Lung (tissue), 12 donors: ENCODE results near the gene GABBR1. TPM values are rescaled to one million over a fixed set of nuclear protein-coding genes. Genes with fewer than 3 reads are reported as not detected.

Source experiments
- ATAC-seq: fragments of 200-7000 bp; cut with Tn5 transposase; one replicate; pipeline ENCODE4 v1.9.1; 2020; ENCODE audit warnings: moderate number of reproducible peaks; ENCODE audit not compliant: insufficient read depth, low FRiP score
- DNase-seq, 3 donors: peaks; one replicate each; pipeline ENCODE4 v3.0.0-alpha.2; 2013 to 2017
- H3K27ac ChIP-seq, 2 donors: one replicate each; pipeline ENCODE4 v1.5.1; 2013; ENCODE audit warnings: mild to moderate bottlenecking in 2 of 2, moderate library complexity in 2 of 2, control low read depth in 1 of 2, inconsistent platforms in 1 of 2, low read depth in 1 of 2, low read length in 1 of 2
- H3K27me3 ChIP-seq, 3 donors: one replicate each; pipeline ENCODE4 v1.5.1; 2013; ENCODE audit warnings: low read length in 2 of 3; ENCODE audit not compliant: control insufficient read depth in 3 of 3, insufficient read depth in 3 of 3
- H3K36me3 ChIP-seq, 4 donors: one replicate each; pipeline ENCODE4 v1.5.1; 2013; ENCODE audit warnings: low read length in 4 of 4, mild to moderate bottlenecking in 1 of 4, moderate library complexity in 1 of 4; ENCODE audit not compliant: control insufficient read depth in 4 of 4, insufficient read depth in 4 of 4
- H3K4me1 ChIP-seq, 5 donors: one replicate each; pipeline ENCODE4 v1.5.1; 2013; ENCODE audit warnings: low read length in 5 of 5, mild to moderate bottlenecking in 2 of 5, moderate library complexity in 1 of 5; ENCODE audit not compliant: control insufficient read depth in 5 of 5, insufficient read depth in 5 of 5
- H3K4me3 ChIP-seq: one replicate; pipeline ENCODE4 v1.5.1; 2013; ENCODE audit warnings: mild to moderate bottlenecking, control low read depth, moderate library complexity
- H3K9ac ChIP-seq, 2 donors: one replicate each; pipeline ENCODE4 v1.5.1; 2013; ENCODE audit warnings: low read length in 2 of 2, control low read depth in 1 of 2; ENCODE audit not compliant: insufficient read depth in 1 of 2
- H3K9me3 ChIP-seq, 4 donors: one replicate each; pipeline ENCODE4 v1.5.1; 2013; ENCODE audit warnings: low read length in 3 of 4, mild to moderate bottlenecking in 1 of 4, moderate library complexity in 1 of 4; ENCODE audit not compliant: control insufficient read depth in 4 of 4, insufficient read depth in 3 of 4
- WGBS, 2 donors: extraction: QIAGEN DNeasy Blood & Tissue Kit; methylation state at CpG; one replicate each; pipeline ENCODE4 v1.1.7; 2013; 5-methylcytosine and 5-hydroxymethylcytosine counted together
- polyA plus RNA-seq, 2 donors: library from polyadenylated mRNA; stranded (reverse); fragments of 200-250 nt; gene quantifications; one replicate each; pipeline ENCODE4 v1.2.1, GENCODE V29; 2013
- total RNA-seq, 2 donors: library from RNA; depleted of rRNA in 1 of 2; stranded (reverse); fragments of >200 nt in 1 of 2; gene quantifications; one replicate each; pipeline ENCODE4 v1.2.1, GENCODE V29; 2014 to 2021
- TF ChIP-seq, protein P1 (sequence below): IDR thresholded peaks from 2 replicates; pipeline ENCODE4 v1.5.1; 2012; ENCODE audit warnings: mild to moderate bottlenecking; ENCODE audit errors: control extremely low read depth, extremely low read depth
- donor health status: control.
- donor health status: control.
- donor health status: Bipolar disorder and iron deficiency.
- donor health status: healthy.
- donor health status: DM: yes; HTN: yes; CAD: no.

The GABBR1 gene
- total and polyA plus RNA-seq, 4 donors, result 12.9 to 35.7 (median 25.0) TPM

DNA sequence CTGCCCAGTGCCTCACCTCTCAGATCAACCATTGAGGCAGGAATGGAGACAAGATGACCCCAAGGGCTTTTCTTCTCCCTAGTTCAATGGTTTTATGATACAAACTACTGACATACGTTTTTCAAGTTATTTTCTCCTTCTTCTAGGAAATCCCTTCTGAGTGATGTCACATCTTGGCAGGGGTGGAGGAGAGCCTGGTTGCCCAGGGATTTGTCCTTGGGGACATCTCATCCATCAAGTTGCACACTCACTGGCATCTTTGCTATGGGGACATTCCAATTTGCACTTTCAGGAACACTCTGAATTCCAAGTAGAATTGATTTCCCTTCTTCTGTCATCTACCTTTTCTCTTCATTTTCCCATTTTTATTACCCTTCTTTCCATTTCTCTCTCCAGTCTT, 38.0 kb upstream of the GABBR1 start:
- Histone ChIP-seq H3K27ac (no peak overlapping the region), H3K4me3 (no peak overlapping the region), H3K36me3 (no peaks in the 10 kb centered on the region), H3K9me3 (no peaks in the 10 kb centered on the region), H3K27me3 (peaks cover 0 to 3% (median 0%) of the 10 kb centered on the region in 3 donors), H3K9ac (no peak overlapping the region), H3K4me1 (peaks cover 0 to 2% (median 0%) of the 10 kb centered on the region in 5 donors)
- TF ChIP-seq, protein P1, sequence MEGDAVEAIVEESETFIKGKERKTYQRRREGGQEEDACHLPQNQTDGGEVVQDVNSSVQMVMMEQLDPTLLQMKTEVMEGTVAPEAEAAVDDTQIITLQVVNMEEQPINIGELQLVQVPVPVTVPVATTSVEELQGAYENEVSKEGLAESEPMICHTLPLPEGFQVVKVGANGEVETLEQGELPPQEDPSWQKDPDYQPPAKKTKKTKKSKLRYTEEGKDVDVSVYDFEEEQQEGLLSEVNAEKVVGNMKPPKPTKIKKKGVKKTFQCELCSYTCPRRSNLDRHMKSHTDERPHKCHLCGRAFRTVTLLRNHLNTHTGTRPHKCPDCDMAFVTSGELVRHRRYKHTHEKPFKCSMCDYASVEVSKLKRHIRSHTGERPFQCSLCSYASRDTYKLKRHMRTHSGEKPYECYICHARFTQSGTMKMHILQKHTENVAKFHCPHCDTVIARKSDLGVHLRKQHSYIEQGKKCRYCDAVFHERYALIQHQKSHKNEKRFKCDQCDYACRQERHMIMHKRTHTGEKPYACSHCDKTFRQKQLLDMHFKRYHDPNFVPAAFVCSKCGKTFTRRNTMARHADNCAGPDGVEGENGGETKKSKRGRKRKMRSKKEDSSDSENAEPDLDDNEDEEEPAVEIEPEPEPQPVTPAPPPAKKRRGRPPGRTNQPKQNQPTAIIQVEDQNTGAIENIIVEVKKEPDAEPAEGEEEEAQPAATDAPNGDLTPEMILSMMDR, result no peak
- 45 to 46% methylated on average over 1 of the region's 1 CpG for WGBS, 2 donors
- ATAC-seq, result no peak
- DNase-seq, result no peak

DNA sequence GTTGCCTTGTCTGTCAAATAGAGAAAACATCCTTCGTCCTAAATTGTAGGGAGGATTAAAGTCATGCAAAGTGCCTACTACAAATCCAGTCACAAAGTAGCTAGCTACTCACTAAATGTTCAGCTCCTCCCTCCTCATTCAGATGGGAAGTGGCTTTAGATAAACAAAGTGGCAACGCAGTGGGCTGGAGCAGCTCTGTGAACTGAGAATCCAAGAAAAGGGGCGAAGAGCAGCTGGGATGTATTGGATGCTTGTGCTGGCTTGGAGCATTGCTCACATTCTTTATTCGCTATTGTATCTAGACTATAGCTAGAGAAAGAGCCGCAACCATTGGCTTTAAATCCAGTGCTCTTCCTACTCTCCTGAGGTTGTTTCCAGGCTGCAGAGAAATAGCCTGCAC, 34.2 kb upstream of the GABBR1 start:
- 49 to 54% methylated on average over 5 of the region's 5 CpGs for WGBS, 2 donors
- DNase-seq (no peak), ATAC-seq (no peak)
- H3K9ac ChIP-seq, result no peak overlapping the region
- H3K27me3 ChIP-seq, result peaks cover 0 to 3% (median 0%) of the 10 kb centered on the region in 3 donors
- H3K27ac ChIP-seq, result no peak overlapping the region
- no peaks in the 10 kb centered on the region for H3K36me3 ChIP-seq
- TF ChIP-seq, protein P1, result no peak
- no peak overlapping the region for H3K4me3 ChIP-seq
- H3K4me1 ChIP-seq, result peaks cover 0 to 2% (median 0%) of the 10 kb centered on the region in 5 donors
- H3K9me3 ChIP-seq, result no peaks in the 10 kb centered on the region

DNA sequence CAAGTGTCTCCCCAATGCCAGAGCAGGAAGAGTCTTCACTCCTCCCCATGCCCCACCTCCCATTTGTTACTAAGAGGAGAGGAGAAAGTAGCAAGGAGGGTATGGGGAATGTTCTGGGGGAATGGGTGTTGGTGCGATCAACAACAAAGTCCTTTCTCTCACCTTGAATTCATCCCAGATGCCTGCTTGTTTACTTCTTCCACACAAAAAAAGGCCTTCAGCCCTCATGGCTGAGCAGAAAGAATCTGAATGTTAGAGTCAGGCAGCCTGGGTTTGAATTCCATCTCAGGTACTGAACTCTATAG, 33.8 kb upstream of the GABBR1 start:
- TF ChIP-seq, protein P1, result no peak
- H3K27me3 ChIP-seq, result peaks cover 0 to 3% (median 0%) of the 10 kb centered on the region in 3 donors
- DNase-seq (no peak), ATAC-seq (no peak)
- H3K9ac ChIP-seq, result no peak overlapping the region
- WGBS, 2 donors, result 83 to 93% methylated on average over 1 of the region's 1 CpG
- H3K36me3 ChIP-seq, result no peaks in the 10 kb centered on the region
- peaks cover 0 to 2% (median 0%) of the 10 kb centered on the region in 5 donors for H3K4me1 ChIP-seq
- H3K9me3 ChIP-seq, result no peaks in the 10 kb centered on the region
- no peak overlapping the region for H3K4me3 ChIP-seq
- no peak overlapping the region for H3K27ac ChIP-seq
